Measurements from ENCODE around the gene ITGA4.

ITGA4 gene

GRCh38 chr2:181459621-181460021 is 2.4 kb downstream of the ITGA4 start:
- DNase-seq: no peak

GRCh38 chr2:181461056-181461997 is 4.1 kb downstream of the ITGA4 start:
- DNase-seq: no peak

DNA sequence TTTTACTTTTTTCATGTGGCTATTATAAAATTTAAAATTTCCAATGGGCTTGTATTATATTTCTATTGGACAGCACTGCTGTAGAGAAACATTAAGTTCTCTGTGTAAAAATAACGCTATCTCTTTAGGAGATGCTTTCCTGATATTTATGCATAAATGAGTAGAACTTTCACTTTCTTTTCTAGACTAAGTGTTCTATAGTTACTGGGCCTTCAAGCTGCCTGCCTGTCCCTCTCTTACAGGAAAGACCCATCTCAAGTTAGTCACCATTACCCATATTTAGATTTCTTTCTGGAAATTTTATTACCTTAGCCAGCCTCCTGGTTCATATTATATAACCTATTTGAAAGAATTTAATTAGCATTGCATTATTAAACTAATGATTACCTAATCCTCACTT is 4.8 kb downstream of the ITGA4 start:
- DNase-seq: no peak

GRCh38 chr2:181463588-181463987 is 6.4 kb downstream of the ITGA4 start:
- DNase-seq: no peak

GRCh38 chr2:181464966-181465365 is 7.8 kb downstream of the ITGA4 start:
- no peak for DNase-seq

DNA sequence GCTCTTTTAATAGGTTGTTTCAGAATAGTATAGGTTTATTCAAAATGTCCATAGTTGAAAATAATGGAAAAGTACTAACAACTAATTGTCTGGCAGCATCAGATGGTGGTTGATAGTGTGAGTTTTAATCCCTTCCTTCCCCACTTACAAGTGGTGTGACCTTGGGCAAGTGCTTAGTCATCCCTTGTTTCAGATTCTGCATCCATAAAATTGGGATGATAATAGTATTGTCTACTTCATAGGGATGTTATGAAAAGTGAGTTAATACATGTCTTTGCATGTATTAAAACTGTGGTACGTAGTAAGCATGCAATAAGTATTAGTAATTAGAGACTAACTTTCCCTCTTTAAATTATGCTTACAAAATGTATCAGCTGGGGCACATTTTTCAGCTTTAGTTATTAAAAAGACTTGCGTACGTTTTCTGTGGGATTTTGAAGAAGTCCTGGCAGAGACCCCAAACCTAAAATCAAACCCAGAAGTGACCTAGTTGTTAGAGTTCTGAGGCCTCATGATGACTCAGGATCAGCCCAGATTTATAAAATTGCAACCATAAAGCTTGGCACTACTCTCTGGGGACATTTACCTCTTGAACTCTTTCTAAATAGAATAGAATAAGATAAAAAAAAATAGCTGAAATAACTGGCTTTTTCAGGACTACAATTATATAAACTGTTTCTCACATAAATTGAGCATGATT is 8.6 kb downstream of the ITGA4 start:
- DNase-seq: no peak

GRCh38 chr2:181466661-181467576 is 9.7 kb downstream of the ITGA4 start:
- DNase-seq: no peak

DNA sequence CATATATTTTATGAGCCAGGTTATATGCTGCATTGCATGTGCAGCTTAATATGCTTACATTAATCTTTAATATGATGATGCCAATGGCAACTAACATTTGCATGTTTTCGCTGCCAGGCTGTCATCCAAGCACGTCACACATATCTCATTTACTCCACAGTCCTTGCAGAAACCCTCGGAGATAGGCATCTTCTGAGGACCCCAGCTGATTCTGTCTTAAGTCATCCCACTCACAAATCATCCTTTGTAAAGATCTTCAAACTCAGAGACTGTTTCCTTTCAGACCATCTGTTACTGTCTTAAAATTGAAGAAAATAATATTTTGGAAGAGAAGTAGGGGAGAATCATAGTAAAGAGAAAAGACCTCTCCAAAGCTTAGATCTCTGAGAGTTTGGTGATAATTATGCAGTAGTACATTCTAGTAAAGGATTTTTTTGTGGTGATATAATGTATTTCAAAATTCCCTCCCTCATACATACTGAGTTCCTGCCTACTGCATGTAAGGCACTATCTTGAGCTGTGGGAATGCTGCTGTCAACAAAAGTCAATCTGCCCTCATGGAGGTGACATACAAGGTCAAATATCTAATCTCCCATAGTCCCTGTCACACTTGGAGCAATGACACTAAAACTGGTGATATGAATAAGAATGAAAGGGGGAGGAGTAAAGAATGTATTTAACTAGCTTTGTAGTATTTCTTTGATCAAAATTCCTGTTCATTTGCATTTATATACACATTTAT is 11.0 kb downstream of the ITGA4 start:
- DNase-seq: no peak

DNA sequence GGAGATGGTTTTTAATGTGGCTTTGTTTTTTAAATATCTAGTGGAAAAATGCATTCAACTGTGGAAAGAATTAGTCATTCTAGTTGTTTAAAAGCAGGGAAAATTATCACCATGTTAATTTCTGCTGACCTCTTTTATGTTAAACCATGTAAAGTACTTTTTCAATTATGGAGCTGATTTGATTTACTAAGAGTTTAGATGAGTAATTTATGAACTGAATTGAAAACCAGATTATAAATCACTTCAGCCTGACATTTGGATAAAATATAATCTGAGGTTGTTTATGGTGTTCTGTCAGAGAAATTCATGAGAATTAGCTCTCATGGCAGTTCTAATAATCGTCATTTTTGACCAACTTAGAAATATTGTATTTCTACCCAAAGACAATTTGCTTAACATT is 11.6 kb downstream of the ITGA4 start:
- DNase-seq: no peak

DNA sequence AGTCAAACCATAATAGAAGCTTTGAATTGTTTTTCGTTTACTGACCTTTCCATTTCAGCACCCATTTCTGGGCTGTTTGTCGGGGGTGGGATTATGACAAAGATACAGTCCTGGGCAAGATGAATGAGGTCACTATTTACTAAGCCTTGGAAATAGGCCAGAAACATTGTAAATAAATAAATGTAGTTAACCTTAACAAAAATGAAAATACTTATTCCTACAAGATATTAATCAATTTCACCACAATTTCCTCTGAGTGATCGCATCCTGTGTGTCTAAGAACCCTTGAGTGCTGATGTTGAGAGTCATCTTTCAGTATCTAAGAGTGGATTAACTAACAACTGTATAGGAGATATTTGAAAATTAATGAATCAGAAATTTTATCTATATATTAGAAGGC is 14.0 kb downstream of the ITGA4 start:
- DNase-seq: no peak

- no peak for DNase-seq
These were observed 14.6 kb downstream of the ITGA4 start for GRCh38 chr2:181471783-181472182.

GRCh38 chr2:181472990-181473389 is 15.8 kb downstream of the ITGA4 start:
- DNase-seq: no peak

- DNase-seq: no peak
These were observed 17.2 kb downstream of the ITGA4 start for GRCh38 chr2:181474222-181474881.

- DNase-seq: no peak
These were observed 26.0 kb downstream of the ITGA4 start for GRCh38 chr2:181483211-181483610.

GRCh38 chr2:181483876-181484275 is 26.7 kb downstream of the ITGA4 start:
- DNase-seq: no peak

GRCh38 chr2:181484851-181485637 is 27.9 kb downstream of the ITGA4 start:
- DNase-seq: no peak

DNA sequence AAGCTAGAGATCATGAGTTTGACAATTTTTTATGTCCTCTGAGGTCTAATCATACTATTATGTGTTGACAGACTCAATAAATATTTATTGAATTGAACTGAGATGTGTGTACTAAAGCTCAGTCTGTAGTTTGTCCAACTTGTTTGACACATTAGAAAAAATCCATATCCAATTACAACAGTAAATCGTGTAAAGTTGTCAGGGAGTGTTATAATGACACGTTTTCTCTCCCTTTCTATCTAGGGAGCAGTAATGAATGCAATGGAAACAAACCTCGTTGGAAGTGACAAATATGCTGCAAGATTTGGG is 28.4 kb downstream of the ITGA4 start:
- DNase-seq: no peak

GRCh38 chr2:181499231-181499630 is 42.0 kb downstream of the ITGA4 start:
- no peak for DNase-seq

GRCh38 chr2:181500201-181500600 is 43.0 kb downstream of the ITGA4 start:
- DNase-seq: no peak

- no peak for DNase-seq
These were observed 58.5 kb downstream of the ITGA4 start for GRCh38 chr2:181515719-181516118.

- DNase-seq: no peak
These were observed 59.8 kb downstream of the ITGA4 start for GRCh38 chr2:181516992-181517391.
